Measurements from ENCODE around the gene PDIA6.

Gene PDIA6

DNA sequence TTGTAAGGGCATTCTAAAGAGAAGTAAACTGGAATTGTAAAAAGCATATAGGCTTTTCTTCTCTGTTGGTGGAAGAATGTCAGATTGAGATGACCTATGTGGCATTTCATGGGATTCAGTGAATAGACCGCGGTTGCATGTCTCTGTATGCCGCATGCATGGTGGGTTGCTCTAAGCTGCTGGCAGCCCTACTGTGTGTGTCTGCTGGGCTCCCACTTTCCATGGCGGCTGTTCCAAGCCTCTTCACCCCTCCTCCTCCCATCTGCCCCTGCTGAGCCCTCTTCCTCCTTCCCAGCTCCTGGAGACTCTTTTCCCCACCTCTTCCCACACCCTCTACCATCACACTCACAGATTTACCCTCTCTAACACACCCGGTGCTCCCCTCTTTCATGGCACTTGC lies 78.6 kb downstream of the PDIA6 start:
- Histone ChIP-seq H3K9me3 (ENCODE audit: control insufficient read depth in 5 of 5, low read length in 5 of 5) (no peaks in the 10 kb centered on the region), H3K4me3 (ENCODE audit: low read depth in 1 of 5, low read length in 5 of 5) (no peak overlapping the region), H3K27ac (ENCODE audit: low read depth, low read length) (no peak overlapping the region), H3K4me1 (ENCODE audit: control insufficient read depth in 5 of 5, insufficient read depth in 5 of 5, low read length in 5 of 5) (peaks cover 0 to 7% (median 0%) of the 10 kb centered on the region in 5 donors), H3K9ac (ENCODE audit: low read length in 5 of 5) (no peak overlapping the region), H3K36me3 (ENCODE audit: control insufficient read depth in 5 of 5, insufficient read depth in 5 of 5, low read length in 5 of 5) (no peaks in the 10 kb centered on the region), H3K27me3 (ENCODE audit: control insufficient read depth in 5 of 5, insufficient read depth in 4 of 5, low read length in 5 of 5) (peaks cover 0 to 2% (median 0%) of the 10 kb centered on the region in 5 donors)

DNA sequence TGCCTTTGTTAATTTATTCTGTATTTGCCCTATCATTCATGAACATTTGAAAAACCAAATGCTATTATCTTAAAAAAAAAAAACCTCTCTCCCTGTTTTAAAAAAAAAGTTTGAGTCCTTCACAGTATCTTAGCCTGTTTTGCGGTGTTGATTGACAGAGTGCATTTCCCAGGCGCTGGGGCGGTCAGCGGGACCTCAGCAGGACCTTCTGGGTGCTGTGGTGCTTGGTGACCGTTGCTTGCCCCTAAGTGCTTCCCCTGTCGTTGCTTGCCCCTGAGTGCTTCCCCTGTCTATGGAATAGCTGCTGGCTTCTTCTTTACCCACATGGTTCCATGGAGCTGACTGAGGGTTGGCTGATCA lies 79.0 kb downstream of the PDIA6 start:
- Histone ChIP-seq H3K9ac (ENCODE audit: low read length in 5 of 5) (no peak overlapping the region), H3K4me3 (ENCODE audit: low read depth in 1 of 5, low read length in 5 of 5) (no peak overlapping the region), H3K27ac (ENCODE audit: low read depth, low read length) (no peak overlapping the region), H3K27me3 (ENCODE audit: control insufficient read depth in 5 of 5, insufficient read depth in 4 of 5, low read length in 5 of 5) (peaks cover 0 to 2% (median 0%) of the 10 kb centered on the region in 5 donors), H3K36me3 (ENCODE audit: control insufficient read depth in 5 of 5, insufficient read depth in 5 of 5, low read length in 5 of 5) (no peaks in the 10 kb centered on the region), H3K4me1 (ENCODE audit: control insufficient read depth in 5 of 5, insufficient read depth in 5 of 5, low read length in 5 of 5) (peaks cover 0 to 7% (median 0%) of the 10 kb centered on the region in 5 donors), H3K9me3 (ENCODE audit: control insufficient read depth in 5 of 5, low read length in 5 of 5) (no peaks in the 10 kb centered on the region)
